Thyroid gland (tissue), 4 donors: Measurements from ENCODE around the gene ARID4B. TPM values are rescaled to one million over a fixed set of nuclear protein-coding genes. Genes with fewer than 3 reads are reported as not detected.
A peak's percentile ranks its signal among the peaks of the same experiment; 100 is the strongest.

Experiments
- DNase-seq, 2 donors: peaks; one replicate each; pipeline ENCODE4 v3.0.0-alpha.2; 2019
- H3K27ac ChIP-seq, 3 donors: fragments of 200-600 bp; sonication (generic); 1 replicate in 2 of 3; 2 replicates in 1 of 3; pipeline ENCODE4 v1.5.1; 2016 to 2019; ENCODE audit warnings: mild to moderate bottlenecking in 1 of 3, moderate library complexity in 1 of 3
- H3K27me3 ChIP-seq: fragments of 200-600 bp; sonication (generic); one replicate; pipeline ENCODE4 v1.5.1; 2019
- H3K36me3 ChIP-seq, 2 donors: fragments of 200-600 bp; sonication (generic); one replicate each; pipeline ENCODE4 v1.5.1; 2016 to 2019
- H3K4me1 ChIP-seq, 2 donors: fragments of 200-600 bp; sonication (generic); one replicate each; pipeline ENCODE4 v1.5.1; 2017 to 2019
- H3K4me3 ChIP-seq, 3 donors: fragments of 200-600 bp; sonication (generic); replicated peaks in 1 of 3; 1 replicate in 2 of 3; 2 replicates in 1 of 3; pipeline ENCODE4 v1.5.1; 2016; ENCODE audit warnings: mild to moderate bottlenecking in 1 of 3
- H3K9me3 ChIP-seq: fragments of 200-600 bp; sonication (generic); one replicate; pipeline ENCODE4 v1.5.1; 2017
- CTCF ChIP-seq, 6 experiments: fragments of 200-600 bp in 3 of 6; fragments of 450-650 bp in 3 of 6; sonication (generic) in 3 of 6; IDR thresholded peaks; one replicate each; pipeline ENCODE4 v1.5.1; 2016 to 2019; ENCODE audit warnings: antibody characterized with exemption in 6 of 6, mild to moderate bottlenecking in 2 of 6, inconsistent platforms in 1 of 6, moderate library complexity in 1 of 6
- POLR2A ChIP-seq, 2 donors: fragments of 450-650 bp; IDR thresholded peaks; one replicate each; pipeline ENCODE4 v1.6.1; 2017; ENCODE audit warnings: antibody characterized with exemption in 2 of 2, mild to moderate bottlenecking in 2 of 2, moderate library complexity in 1 of 2
- WGBS, 2 donors: methylation state at CpG; one replicate each; pipeline ENCODE4 v1.1.5; 2017; 5-methylcytosine and 5-hydroxymethylcytosine counted together
- intact Hi-C: fragments of 100-400 bp; cut with DNase I; formaldehyde crosslinking; loops from one replicate; pipeline ENCODE4 v1.15.1; 2023
- total RNA-seq, 4 donors: library from RNA; depleted of rRNA; stranded (reverse); fragments of >200 nt; gene quantifications; one replicate each; pipeline ENCODE4 v1.2.3, GENCODE V29; 2016

ARID4B gene
- total RNA-seq, 4 donors from 2014 or later = 49.0 to 65.4 (median 52.5) TPM

- no peaks in the 10 kb centered on the region for H3K27me3 ChIP-seq
- H3K36me3 ChIP-seq = peaks cover 44 to 57% of the 10 kb centered on the region in 2 donors
- 90 to 94% methylated on average over 2 of the region's 2 CpGs for WGBS, 2 donors
- no peak overlapping the region for H3K4me3 ChIP-seq
- peaks cover 0 to under 1% of the 10 kb centered on the region in 2 donors for H3K4me1 ChIP-seq
- intact Hi-C loops = no loop called here
- no peak overlapping the region for H3K27ac ChIP-seq
- no peak for DNase-seq
- H3K9me3 ChIP-seq = no peaks in the 10 kb centered on the region
- TF ChIP-seq POLR2A (IDR thresholded peaks at IDR 0.05) (no peak), CTCF (IDR thresholded peaks at IDR 0.05) (no peak)
Measured at GRCh38 chr1:235151033-235151432, 176.9 kb downstream of the ARID4B start.

- H3K36me3 ChIP-seq = peaks cover 44 to 54% of the 10 kb centered on the region in 2 donors
- 96 to 97% methylated on average over 9 of the region's 9 CpGs for WGBS, 2 donors
- TF ChIP-seq POLR2A (IDR thresholded peaks at IDR 0.05) = no peak
- TF ChIP-seq CTCF (IDR thresholded peaks at IDR 0.05) = no peak
- no peaks in the 10 kb centered on the region for H3K9me3 ChIP-seq
- no peak overlapping the region for H3K4me3 ChIP-seq
- no peak for DNase-seq
- no peaks in the 10 kb centered on the region for H3K27me3 ChIP-seq
- H3K27ac ChIP-seq = no peak overlapping the region
- peaks cover 0 to 11% of the 10 kb centered on the region in 2 donors for H3K4me1 ChIP-seq
- intact Hi-C loops = no loop called here
Measured at GRCh38 chr1:235149824-235150223, 178.2 kb downstream of the ARID4B start.

- Histone ChIP-seq H3K9me3 (no peaks in the 10 kb centered on the region), H3K27ac (no peak overlapping the region), H3K4me1 (peaks cover 0 to 11% of the 10 kb centered on the region in 2 donors), H3K36me3 (peaks cover 30 to 43% of the 10 kb centered on the region in 2 donors), H3K4me3 (no peak overlapping the region), H3K27me3 (no peaks in the 10 kb centered on the region)
- intact Hi-C loops = no loop called here
- no peak for TF ChIP-seq POLR2A (IDR thresholded peaks at IDR 0.05)
- no peak for TF ChIP-seq CTCF (IDR thresholded peaks at IDR 0.05)
- 97 to 99% methylated on average over 4 of the region's 4 CpGs for WGBS, 2 donors
- DNase-seq = no peak
Measured at GRCh38 chr1:235147269-235147668, 180.7 kb downstream of the ARID4B start.

DNA sequence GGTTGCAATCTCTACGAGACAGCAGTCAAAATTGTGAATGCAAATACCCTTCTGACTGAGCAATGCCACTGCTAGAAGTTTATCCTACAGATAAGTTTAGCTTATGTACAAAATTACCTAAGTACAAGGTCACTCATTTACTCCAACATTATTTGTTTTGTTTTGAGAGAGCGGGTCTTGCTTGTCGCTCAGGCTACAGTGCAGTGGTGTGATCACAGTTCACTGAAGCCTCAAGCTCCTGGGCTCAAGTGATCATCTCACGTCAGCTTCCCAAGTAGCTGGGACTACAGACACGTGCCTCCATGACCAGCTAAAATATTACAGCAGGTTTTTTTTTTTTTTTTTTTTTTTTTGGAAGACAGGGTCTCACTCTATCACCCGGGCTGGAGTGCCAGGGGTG, 182.3 kb downstream of the ARID4B start:
- peak overlapping the region in 1 of 3 donors; percentile 52 for H3K27ac ChIP-seq
- intact Hi-C loops = no loop called here
- peak; percentile 73 to 74 for DNase-seq
- H3K4me3 ChIP-seq = no peak overlapping the region
- TF ChIP-seq POLR2A (IDR thresholded peaks at IDR 0.05) (no peak), CTCF (IDR thresholded peaks at IDR 0.05) (no peak)
- no peaks in the 10 kb centered on the region for H3K9me3 ChIP-seq
- no peaks in the 10 kb centered on the region for H3K27me3 ChIP-seq
- H3K4me1 ChIP-seq = peaks cover 0 to 11% of the 10 kb centered on the region in 2 donors
- WGBS, 2 donors = 55 to 64% methylated on average over 6 of the region's 6 CpGs
- peaks cover 15 to 33% of the 10 kb centered on the region in 2 donors for H3K36me3 ChIP-seq

GRCh38 chr1:235142991-235143390, 185.0 kb downstream of the ARID4B start:
- 86 to 95% methylated on average over 4 of the region's 4 CpGs for WGBS, 2 donors

More at GRCh38 chr1:235142991-235143390, 185.0 kb downstream of the ARID4B start:
- Histone ChIP-seq H3K4me3 (no peak overlapping the region), H3K36me3 (peaks cover 3 to 36% of the 10 kb centered on the region in 2 donors), H3K27ac (no peak overlapping the region), H3K27me3 (no peaks in the 10 kb centered on the region), H3K4me1 (peaks cover 0 to 11% of the 10 kb centered on the region in 2 donors), H3K9me3 (no peaks in the 10 kb centered on the region)
- TF ChIP-seq CTCF (IDR thresholded peaks at IDR 0.05) (no peak), POLR2A (IDR thresholded peaks at IDR 0.05) (no peak)
- no peak for DNase-seq
- intact Hi-C loops = no loop called here
